KMS-11 (cell line): Measurements from ENCODE around the gene LMNTD2.

Experiments used
- H2AFZ ChIP-seq: fragments of 200-600 bp; sonication (generic); 2 replicates; pipeline ENCODE4 v1.6.1; 2016; ENCODE audit warnings: antibody characterized with exemption, mixed run types, low read depth
- H3K27ac ChIP-seq: fragments of 200-600 bp; sonication (generic); 2 replicates; pipeline ENCODE4 v1.6.1; 2016; ENCODE audit warnings: mild to moderate bottlenecking, mixed run types
- H3K27me3 ChIP-seq: fragments of 200-600 bp; sonication (generic); 2 replicates; pipeline ENCODE4 v1.6.1; 2017; ENCODE audit warnings: mild to moderate bottlenecking, low read depth, mixed run types, moderate library complexity; ENCODE audit not compliant: insufficient read depth
- H3K36me3 ChIP-seq: fragments of 200-600 bp; sonication (generic); 2 replicates; pipeline ENCODE4 v1.6.1; 2017; ENCODE audit warnings: mild to moderate bottlenecking, mixed run types; ENCODE audit not compliant: insufficient read depth
- H3K4me1 ChIP-seq: fragments of 200-600 bp; sonication (generic); 2 replicates; pipeline ENCODE4 v1.6.1; 2016; ENCODE audit warnings: mild to moderate bottlenecking, low read depth, mixed run types; ENCODE audit not compliant: poor library complexity, severe bottlenecking
- H3K4me2 ChIP-seq: fragments of 200-600 bp; sonication (generic); 2 replicates; pipeline ENCODE4 v1.7.0; 2016; ENCODE audit warnings: mild to moderate bottlenecking, mixed run types
- H3K4me3 ChIP-seq: fragments of 200-600 bp; sonication (generic); IDR thresholded peaks from 2 replicates; pipeline ENCODE4 v1.6.1; 2017; ENCODE audit warnings: low read depth, low read length, mixed read lengths; ENCODE audit not compliant: insufficient read depth
- H3K79me2 ChIP-seq: fragments of 200-600 bp; sonication (generic); 2 replicates; pipeline ENCODE4 v1.6.1; 2016; ENCODE audit warnings: low read depth, mixed run types; ENCODE audit not compliant: insufficient read depth
- H3K9ac ChIP-seq: fragments of 200-600 bp; sonication (generic); 2 replicates; pipeline ENCODE4 v1.6.1; 2016; ENCODE audit warnings: mild to moderate bottlenecking, mixed run types
- H4K20me1 ChIP-seq: fragments of 200-600 bp; sonication (generic); 2 replicates; pipeline ENCODE4 v1.6.1; 2016; ENCODE audit warnings: mild to moderate bottlenecking, mixed run types; ENCODE audit not compliant: insufficient read depth
- TF ChIP-seq, protein P1 (sequence below): fragments of 200-600 bp; sonication (generic); conservative IDR thresholded peaks from 2 replicates; pipeline ENCODE4 v1.6.1; 2017; ENCODE audit warnings: low read depth, mild to moderate bottlenecking, antibody characterized with exemption, low read length, moderate library complexity, mixed read lengths

Gene LMNTD2

GRCh38 chr11:544817-545166, 15.7 kb downstream of the LMNTD2 start:
- Histone ChIP-seq H4K20me1 (no peaks in the 10 kb centered on the region), H3K9ac (no peak overlapping the region), H3K27me3 (no peaks in the 10 kb centered on the region), H3K36me3 (no peaks in the 10 kb centered on the region), H2AFZ (no peak overlapping the region), H3K4me2 (no peak overlapping the region), H3K4me1 (no peaks in the 10 kb centered on the region), H3K4me3 (no peak overlapping the region), H3K79me2 (no peaks in the 10 kb centered on the region), H3K27ac (no peak overlapping the region)
- TF ChIP-seq, protein P1, sequence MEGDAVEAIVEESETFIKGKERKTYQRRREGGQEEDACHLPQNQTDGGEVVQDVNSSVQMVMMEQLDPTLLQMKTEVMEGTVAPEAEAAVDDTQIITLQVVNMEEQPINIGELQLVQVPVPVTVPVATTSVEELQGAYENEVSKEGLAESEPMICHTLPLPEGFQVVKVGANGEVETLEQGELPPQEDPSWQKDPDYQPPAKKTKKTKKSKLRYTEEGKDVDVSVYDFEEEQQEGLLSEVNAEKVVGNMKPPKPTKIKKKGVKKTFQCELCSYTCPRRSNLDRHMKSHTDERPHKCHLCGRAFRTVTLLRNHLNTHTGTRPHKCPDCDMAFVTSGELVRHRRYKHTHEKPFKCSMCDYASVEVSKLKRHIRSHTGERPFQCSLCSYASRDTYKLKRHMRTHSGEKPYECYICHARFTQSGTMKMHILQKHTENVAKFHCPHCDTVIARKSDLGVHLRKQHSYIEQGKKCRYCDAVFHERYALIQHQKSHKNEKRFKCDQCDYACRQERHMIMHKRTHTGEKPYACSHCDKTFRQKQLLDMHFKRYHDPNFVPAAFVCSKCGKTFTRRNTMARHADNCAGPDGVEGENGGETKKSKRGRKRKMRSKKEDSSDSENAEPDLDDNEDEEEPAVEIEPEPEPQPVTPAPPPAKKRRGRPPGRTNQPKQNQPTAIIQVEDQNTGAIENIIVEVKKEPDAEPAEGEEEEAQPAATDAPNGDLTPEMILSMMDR, result no peak

DNA sequence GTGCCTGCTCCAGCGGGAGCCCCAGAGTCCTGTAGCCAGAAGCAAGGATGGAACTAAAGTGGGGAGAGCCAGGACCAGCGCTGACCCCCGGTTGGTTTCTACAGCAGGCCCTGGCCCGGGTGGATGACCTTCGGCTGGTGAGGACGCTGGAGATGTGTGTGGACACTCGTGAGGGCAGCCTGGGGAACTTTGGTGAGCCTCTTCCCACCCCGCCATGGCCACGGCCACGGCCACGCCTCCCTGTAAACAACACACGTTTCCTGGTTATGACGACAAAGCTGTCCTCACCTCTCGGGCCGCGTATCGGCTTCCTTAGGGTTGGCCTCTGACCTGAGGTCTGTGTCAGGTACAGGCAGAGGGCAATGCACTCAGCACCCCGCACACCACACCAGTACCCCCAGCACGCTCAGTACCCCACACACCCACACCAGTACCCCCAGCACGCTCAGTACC, 19.1 kb downstream of the LMNTD2 start:
- Histone ChIP-seq H3K27me3 (no peaks in the 10 kb centered on the region), H4K20me1 (no peaks in the 10 kb centered on the region), H3K4me2 (no peak overlapping the region), H2AFZ (no peak overlapping the region), H3K36me3 (no peaks in the 10 kb centered on the region), H3K4me3 (no peak overlapping the region), H3K9ac (no peak overlapping the region), H3K4me1 (peaks cover 16% of the 10 kb centered on the region), H3K27ac (no peak overlapping the region), H3K79me2 (no peaks in the 10 kb centered on the region)
- TF ChIP-seq, protein P1, result no peak

DNA sequence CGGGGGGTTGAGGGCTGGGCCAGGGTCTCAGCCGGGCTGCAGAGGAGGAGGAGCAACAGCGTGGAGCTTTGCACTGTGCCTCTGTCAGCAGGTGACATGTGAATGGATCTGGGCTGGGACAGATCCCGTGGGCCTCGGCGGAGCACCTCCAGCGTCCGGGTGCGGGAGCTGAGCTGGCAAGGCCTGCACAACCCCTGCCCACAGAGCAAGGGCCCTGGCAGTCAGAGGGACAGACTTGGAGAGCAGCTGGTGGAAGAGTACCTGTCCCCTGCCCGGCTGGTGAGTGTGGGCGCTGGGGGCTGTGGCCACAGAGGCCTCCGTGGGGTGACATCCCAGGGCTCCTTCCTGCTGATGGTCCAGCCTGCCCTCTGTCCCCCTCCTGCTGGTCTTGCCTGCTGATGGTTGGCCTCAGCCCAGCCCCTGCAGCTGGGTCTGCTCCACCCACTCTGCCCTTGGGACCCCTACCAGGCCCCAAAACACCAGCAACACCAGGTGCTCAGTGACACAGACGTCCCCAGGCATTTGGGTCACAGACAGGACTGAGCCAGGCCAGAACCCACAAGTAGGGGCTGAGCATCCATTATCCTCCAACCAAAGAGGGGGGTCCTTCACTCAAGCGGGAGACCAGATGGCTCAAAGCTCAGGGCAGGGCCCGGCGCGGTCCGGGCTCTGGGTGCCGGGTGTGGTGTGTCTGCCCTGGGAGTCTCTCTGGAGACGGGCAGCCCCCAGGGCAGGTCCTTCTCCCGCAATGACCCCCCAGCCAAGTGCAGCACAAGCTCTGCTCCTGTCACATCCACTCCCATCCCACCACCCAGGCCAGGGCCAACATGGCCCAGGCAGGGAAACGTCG, 19.7 kb downstream of the LMNTD2 start:
- H4K20me1 ChIP-seq, result no peaks in the 10 kb centered on the region
- no peak overlapping the region for H3K4me2 ChIP-seq
- no peak overlapping the region for H3K27ac ChIP-seq
- H3K4me1 ChIP-seq, result peaks cover 19% of the 10 kb centered on the region
- no peaks in the 10 kb centered on the region for H3K27me3 ChIP-seq
- no peak overlapping the region for H3K9ac ChIP-seq
- no peaks in the 10 kb centered on the region for H3K79me2 ChIP-seq
- TF ChIP-seq, protein P1, result no peak
- no peak overlapping the region for H3K4me3 ChIP-seq
- H2AFZ ChIP-seq, result no peak overlapping the region
- no peaks in the 10 kb centered on the region for H3K36me3 ChIP-seq

- Histone ChIP-seq H3K4me2 (no peak overlapping the region), H3K4me1 (peaks cover 19% of the 10 kb centered on the region), H3K27ac (no peak overlapping the region), H3K79me2 (no peaks in the 10 kb centered on the region), H3K36me3 (no peaks in the 10 kb centered on the region), H3K4me3 (no peak overlapping the region), H2AFZ (no peak overlapping the region), H3K27me3 (no peaks in the 10 kb centered on the region), H3K9ac (no peak overlapping the region), H4K20me1 (no peaks in the 10 kb centered on the region)
- TF ChIP-seq, protein P1, result no peak
These were observed 20.5 kb downstream of the LMNTD2 start for GRCh38 chr11:539971-540481.
